Panc1 (cell line): ENCODE data around the gene CELF1.

Experiments
- CTCF ChIP-seq: fragments of 450-650 bp; IDR thresholded peaks from 2 replicates; pipeline ENCODE4 v1.5.1; 2017; ENCODE audit warnings: mild to moderate bottlenecking
- POLR2AphosphoS5 ChIP-seq: IDR thresholded peaks from 2 replicates; pipeline ENCODE4 v1.6.1; 2012; ENCODE audit warnings: mild to moderate bottlenecking, low read depth, low read length, moderate library complexity
- SIN3A ChIP-seq: IDR thresholded peaks from 2 replicates; pipeline ENCODE4 v1.6.1; 2012; ENCODE audit warnings: low read depth, mild to moderate bottlenecking, low read length, moderate library complexity, borderline replicate concordance; ENCODE audit not compliant: insufficient read depth

- TF ChIP-seq POLR2AphosphoS5 (no peak), CTCF (no peak), SIN3A (no peak)
Observed at GRCh38 chr11:47514825-47515647, 37.9 kb downstream of the CELF1 start.
